ENCODE results near the gene CTNNA1. TPM values are rescaled to one million over a fixed set of nuclear protein-coding genes. Genes with fewer than 3 reads are reported as not detected.

The CTNNA1 gene
- total RNA-seq, 1 donor from 2014 or later, result 304 TPM

DNA sequence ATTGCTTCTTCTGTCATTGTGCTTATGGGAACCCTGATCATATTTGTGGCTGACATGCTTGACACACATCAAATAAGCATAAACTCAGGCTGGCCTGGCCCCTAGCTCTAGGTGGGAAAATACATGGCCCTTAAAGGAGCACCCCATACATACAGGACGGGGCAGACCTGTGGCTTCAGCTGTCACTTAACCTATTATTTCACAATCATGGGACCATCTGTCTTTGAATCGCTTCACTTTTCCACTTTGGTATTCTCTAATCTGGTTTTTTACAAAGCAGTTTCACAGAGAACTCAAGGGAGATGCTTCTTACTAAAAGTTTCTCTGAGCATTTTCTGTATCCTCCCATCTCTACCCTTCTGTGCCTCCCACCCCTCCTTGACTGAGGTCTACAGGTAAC is 156.5 kb downstream of the CTNNA1 start:
- Histone ChIP-seq H3K36me3 (peaks cover 0 to 26% of the 10 kb centered on the region in 2 donors), H3K27ac (no peak overlapping the region), H3K9me3 (no peaks in the 10 kb centered on the region), H3K4me1 (no peaks in the 10 kb centered on the region), H3K4me3 (no peak overlapping the region), H3K27me3 (no peaks in the 10 kb centered on the region)
- no peak for DNase-seq (ENCODE audit: extremely low spot score in 2 of 2)
- intact Hi-C loops (cut with DNase I), result no loop called here
- no peak for TF ChIP-seq CTCF (IDR thresholded peaks at IDR 0.05)
- no peak for TF ChIP-seq POLR2AphosphoS5 (IDR thresholded peaks at IDR 0.05; ENCODE audit: insufficient read depth in 1 of 2, low read depth in 1 of 2)
- TF ChIP-seq POLR2A (IDR thresholded peaks at IDR 0.05), result no peak

- intact Hi-C loops (cut with DNase I), result no loop called here
- Histone ChIP-seq H3K9me3 (no peaks in the 10 kb centered on the region), H3K27me3 (no peaks in the 10 kb centered on the region), H3K36me3 (peaks cover 0 to 19% of the 10 kb centered on the region in 2 donors), H3K27ac (no peak overlapping the region), H3K4me1 (no peaks in the 10 kb centered on the region), H3K4me3 (no peak overlapping the region)
- TF ChIP-seq POLR2A (IDR thresholded peaks at IDR 0.05), result no peak
- no peak for TF ChIP-seq CTCF (IDR thresholded peaks at IDR 0.05)
- TF ChIP-seq POLR2AphosphoS5 (IDR thresholded peaks at IDR 0.05; ENCODE audit: insufficient read depth in 1 of 2, low read depth in 1 of 2), result no peak
- DNase-seq (ENCODE audit: extremely low spot score in 2 of 2), result no peak
Measured at GRCh38 chr5:138910546-138911185, 157.4 kb downstream of the CTNNA1 start.

DNA sequence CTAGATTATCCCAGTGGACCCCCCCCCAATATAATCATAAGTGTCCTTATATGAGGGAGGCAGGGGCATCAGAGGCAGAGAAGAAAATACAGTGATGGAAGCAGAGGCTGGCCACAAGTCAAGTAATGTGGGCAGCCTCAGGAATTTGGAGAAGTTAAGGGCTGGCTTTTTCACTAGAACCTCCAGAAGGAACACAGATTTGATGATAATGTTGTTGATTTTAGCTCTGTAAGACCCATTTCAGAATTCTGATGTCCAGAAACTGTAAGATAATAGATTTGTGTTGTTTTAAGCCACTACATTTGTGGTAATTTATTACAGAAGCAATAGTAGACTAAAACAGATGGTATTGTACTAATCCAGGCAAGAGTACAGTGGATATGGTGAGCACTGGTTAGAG is 158.2 kb downstream of the CTNNA1 start:
- Histone ChIP-seq H3K4me1 (no peaks in the 10 kb centered on the region), H3K27ac (no peak overlapping the region), H3K36me3 (peaks cover 0 to 14% of the 10 kb centered on the region in 2 donors), H3K9me3 (no peaks in the 10 kb centered on the region), H3K27me3 (no peaks in the 10 kb centered on the region), H3K4me3 (no peak overlapping the region)
- no peak for DNase-seq (ENCODE audit: extremely low spot score in 2 of 2)
- intact Hi-C loops (cut with DNase I), result no loop called here
- TF ChIP-seq CTCF (IDR thresholded peaks at IDR 0.05) (no peak), POLR2AphosphoS5 (IDR thresholded peaks at IDR 0.05; ENCODE audit: insufficient read depth in 1 of 2, low read depth in 1 of 2) (no peak), POLR2A (IDR thresholded peaks at IDR 0.05) (no peak)

- Histone ChIP-seq H3K9me3 (no peaks in the 10 kb centered on the region), H3K27me3 (no peaks in the 10 kb centered on the region), H3K27ac (no peak overlapping the region), H3K36me3 (peaks cover 0 to 7% of the 10 kb centered on the region in 2 donors), H3K4me1 (no peaks in the 10 kb centered on the region), H3K4me3 (no peak overlapping the region)
- intact Hi-C loops (cut with DNase I), result no loop called here
- DNase-seq (ENCODE audit: extremely low spot score in 2 of 2), result no peak
- no peak for TF ChIP-seq POLR2AphosphoS5 (IDR thresholded peaks at IDR 0.05; ENCODE audit: insufficient read depth in 1 of 2, low read depth in 1 of 2)
- TF ChIP-seq POLR2A (IDR thresholded peaks at IDR 0.05), result no peak
- no peak for TF ChIP-seq CTCF (IDR thresholded peaks at IDR 0.05)
Measured at GRCh38 chr5:138912093-138912492, 158.9 kb downstream of the CTNNA1 start.

GRCh38 chr5:138913773-138914172 is 160.5 kb downstream of the CTNNA1 start:
- no peaks in the 10 kb centered on the region for H3K27me3 ChIP-seq
- H3K4me3 ChIP-seq, result no peak overlapping the region
- no peaks in the 10 kb centered on the region for H3K4me1 ChIP-seq
- H3K27ac ChIP-seq, result no peak overlapping the region
- TF ChIP-seq CTCF (IDR thresholded peaks at IDR 0.05) (no peak), POLR2A (IDR thresholded peaks at IDR 0.05) (no peak), POLR2AphosphoS5 (IDR thresholded peaks at IDR 0.05; ENCODE audit: insufficient read depth in 1 of 2, low read depth in 1 of 2) (no peak)
- H3K9me3 ChIP-seq, result no peaks in the 10 kb centered on the region
- peaks cover 0 to 7% of the 10 kb centered on the region in 2 donors for H3K36me3 ChIP-seq
- no peak for DNase-seq (ENCODE audit: extremely low spot score in 2 of 2)
- intact Hi-C loops (cut with DNase I), result no loop called here
